ENCODE results near the gene SDK1. TPM values are rescaled to one million over a fixed set of nuclear protein-coding genes. Genes with fewer than 3 reads are reported as not detected.
A peak's percentile ranks its signal among the peaks of the same experiment; 100 is the strongest.

Gene SDK1
- total RNA-seq, 1 experiment from 2014 or later: 1.7 TPM

- DNase-seq (ENCODE audit: extremely low read depth, low read depth): peak; percentile 33
Observed at GRCh38 chr7:3897430-3898372, 596.6 kb downstream of the SDK1 start.

GRCh38 chr7:3899559-3899991 lies 598.5 kb downstream of the SDK1 start:
- no peak for DNase-seq (ENCODE audit: extremely low read depth, low read depth)

GRCh38 chr7:3908153-3908552 lies 607.1 kb downstream of the SDK1 start:
- DNase-seq (ENCODE audit: extremely low read depth, low read depth): no peak

DNA sequence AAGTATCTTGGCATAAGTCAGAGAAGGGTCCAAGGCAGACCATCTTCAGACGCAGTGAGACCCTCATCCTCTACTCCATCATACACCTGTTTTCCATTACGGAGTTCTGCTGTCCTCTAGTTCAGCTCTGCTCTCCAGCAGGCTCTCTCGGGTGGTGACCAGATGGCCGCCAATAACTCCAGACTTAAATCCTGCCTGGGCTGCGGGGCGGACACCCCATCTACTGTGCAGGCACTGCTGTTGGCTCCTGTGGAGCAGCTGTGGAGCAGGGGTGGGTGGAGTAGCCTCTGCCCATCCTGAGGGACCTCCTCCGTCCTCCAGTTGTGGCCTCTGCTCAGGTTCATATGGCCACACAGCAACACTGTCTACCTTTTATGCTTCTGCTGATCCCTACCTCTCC lies 608.1 kb downstream of the SDK1 start:
- DNase-seq (ENCODE audit: extremely low read depth, low read depth): no peak

DNA sequence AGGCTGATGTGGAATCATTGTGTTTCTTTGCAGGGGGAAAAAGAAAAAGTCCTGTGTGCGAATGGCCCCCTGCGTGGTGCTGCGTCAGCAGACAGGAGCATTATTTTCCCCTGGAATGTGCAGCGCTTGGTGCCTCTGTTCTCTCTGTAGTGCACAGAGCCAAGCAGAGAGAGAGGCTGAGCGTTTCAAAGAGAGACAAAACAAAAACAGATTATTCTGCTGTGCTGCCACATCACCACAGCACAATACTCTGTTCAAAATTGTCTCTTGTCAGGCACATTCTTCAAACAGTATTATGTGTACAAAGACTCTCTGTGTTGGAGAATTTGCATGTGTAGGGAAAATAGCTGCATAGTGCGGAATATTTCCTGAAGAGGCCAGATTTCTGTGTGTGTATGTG lies 609.0 kb downstream of the SDK1 start:
- DNase-seq (ENCODE audit: extremely low read depth, low read depth): no peak

DNA sequence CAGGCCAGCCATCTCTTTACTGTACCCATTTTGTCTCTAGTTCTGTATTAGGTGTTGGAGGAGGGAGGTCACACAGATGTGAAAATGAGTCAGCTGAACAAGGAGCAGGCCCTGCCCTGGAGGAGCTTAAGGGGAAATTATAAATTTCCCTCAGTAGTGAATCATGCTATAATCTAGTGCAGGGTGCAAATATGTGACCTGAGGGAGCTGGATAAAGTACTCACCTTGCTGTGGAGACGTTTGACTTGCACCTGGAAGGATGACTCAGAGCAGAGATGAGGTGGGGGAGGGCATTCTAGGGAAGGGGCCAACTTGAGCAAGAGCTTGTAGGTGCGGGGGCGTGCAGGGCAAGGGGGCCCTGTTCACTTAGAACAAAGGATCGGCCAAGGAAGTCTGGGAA lies 610.6 kb downstream of the SDK1 start:
- DNase-seq (ENCODE audit: extremely low read depth, low read depth): no peak

GRCh38 chr7:3912291-3912690 lies 611.2 kb downstream of the SDK1 start:
- DNase-seq (ENCODE audit: extremely low read depth, low read depth): no peak

DNA sequence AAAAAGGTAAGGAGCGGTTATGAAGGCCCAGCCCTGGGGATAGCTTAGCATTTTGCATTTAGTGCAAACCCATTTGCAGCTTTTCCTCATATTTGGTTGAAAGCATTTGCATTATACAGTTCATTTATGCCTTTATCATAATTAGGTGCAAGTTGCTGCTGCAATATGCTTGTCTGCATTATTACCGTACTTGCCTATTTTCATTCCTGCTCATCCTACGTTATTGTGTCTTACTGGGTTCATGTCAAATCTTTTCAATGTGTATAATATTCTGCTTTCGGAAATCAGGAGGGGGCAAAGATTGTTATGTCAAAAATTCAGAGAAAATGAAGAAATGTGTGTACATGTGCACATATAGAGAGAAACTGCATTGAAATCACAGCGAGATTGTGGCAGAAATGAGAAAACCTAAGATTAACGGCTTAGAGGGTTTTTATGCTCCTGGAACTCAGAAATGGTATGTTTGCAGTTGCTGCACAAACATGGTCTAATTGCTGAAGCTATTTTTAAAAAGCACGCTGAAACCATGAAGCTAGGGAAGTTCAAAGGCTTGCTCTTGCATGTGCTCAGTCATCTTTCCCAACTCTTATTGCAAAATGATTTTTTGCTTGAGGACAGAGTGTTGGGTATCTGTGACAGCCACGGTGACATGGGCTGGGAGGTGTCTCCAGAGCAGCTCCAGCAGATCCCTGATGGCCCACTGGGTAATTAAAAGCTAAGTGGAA lies 613.2 kb downstream of the SDK1 start:
- no peak for DNase-seq (ENCODE audit: extremely low read depth, low read depth)

DNA sequence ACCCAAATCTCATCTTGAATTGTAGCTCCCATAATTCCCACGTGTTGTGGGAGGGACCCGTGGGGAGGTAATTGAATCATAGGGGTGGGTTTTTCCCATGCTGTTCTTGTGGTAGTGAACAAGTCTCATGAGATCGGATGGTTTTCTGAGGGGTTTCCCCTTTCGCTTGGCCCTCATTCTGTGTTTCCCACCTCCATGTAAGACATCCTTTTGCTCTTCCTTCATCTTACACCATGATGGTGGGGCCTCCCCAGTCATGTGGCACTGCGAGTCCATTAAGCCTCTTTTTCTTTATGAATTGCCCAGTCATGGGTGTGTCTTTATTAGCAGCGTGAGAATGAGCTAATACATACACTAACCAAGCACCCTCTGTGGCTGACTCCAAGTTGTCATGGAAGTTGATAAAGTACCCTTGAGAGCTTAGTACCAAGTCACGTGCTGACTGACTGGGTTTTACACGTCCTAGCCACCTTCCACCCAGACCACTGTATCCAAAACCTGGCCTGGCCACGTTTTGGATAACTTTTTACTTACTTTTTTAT lies 614.4 kb downstream of the SDK1 start:
- no peak for DNase-seq (ENCODE audit: extremely low read depth, low read depth)

DNA sequence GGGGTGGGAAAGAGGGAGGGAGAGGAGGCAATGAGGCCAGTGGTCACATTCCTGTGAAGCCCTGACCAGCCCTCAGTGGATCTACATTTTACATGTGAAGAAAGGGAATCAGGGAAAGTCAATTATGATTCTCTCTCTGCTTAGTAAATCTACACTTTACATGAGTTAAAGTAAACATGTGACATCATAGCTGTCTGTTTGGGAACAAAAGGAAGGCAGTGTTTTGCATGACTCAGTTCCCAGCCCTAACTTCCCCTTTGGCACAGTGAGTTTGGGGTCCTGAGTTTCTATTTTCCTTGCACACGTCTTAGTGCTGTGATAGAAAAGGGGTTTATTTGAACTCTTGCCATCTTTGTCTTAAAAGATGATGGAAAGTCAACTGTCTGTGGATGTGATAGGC lies 615.1 kb downstream of the SDK1 start:
- DNase-seq (ENCODE audit: extremely low read depth, low read depth): no peak

- no peak for DNase-seq (ENCODE audit: extremely low read depth, low read depth)
Observed at GRCh38 chr7:3917436-3917835, 616.4 kb downstream of the SDK1 start.

- no peak for DNase-seq (ENCODE audit: extremely low read depth, low read depth)
Observed at GRCh38 chr7:3918576-3918975, 617.5 kb downstream of the SDK1 start.

DNA sequence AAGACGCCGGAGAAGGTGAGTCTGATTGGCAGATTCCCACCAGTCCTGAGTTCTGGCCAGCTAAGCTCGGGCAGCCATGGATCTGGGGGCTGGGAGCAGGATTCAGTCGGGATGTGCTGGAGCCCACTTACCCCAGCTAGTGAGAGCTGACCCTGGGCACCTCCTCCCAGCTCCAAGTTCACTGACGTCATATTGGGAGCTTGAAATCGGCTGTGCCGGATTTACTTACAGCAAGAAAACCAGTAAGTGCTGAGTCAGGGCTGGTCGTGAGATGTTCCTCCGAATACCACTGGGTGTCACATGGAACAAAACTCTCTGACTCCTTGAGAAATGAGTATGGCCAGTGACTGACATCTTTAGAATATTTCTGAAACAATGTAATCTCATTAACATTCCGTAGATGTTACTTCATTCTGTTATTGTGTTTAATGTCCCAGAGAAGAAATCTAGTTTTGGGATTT lies 621.2 kb downstream of the SDK1 start:
- peak; percentile 89 for DNase-seq (ENCODE audit: extremely low read depth, low read depth)

- no peak for DNase-seq (ENCODE audit: extremely low read depth, low read depth)
Observed at GRCh38 chr7:3923307-3923918, 622.4 kb downstream of the SDK1 start.

GRCh38 chr7:3924277-3924676 lies 623.2 kb downstream of the SDK1 start:
- no peak for DNase-seq (ENCODE audit: extremely low read depth, low read depth)

- no peak for DNase-seq (ENCODE audit: extremely low read depth, low read depth)
Observed at GRCh38 chr7:3927446-3928110, 626.5 kb downstream of the SDK1 start.

GRCh38 chr7:3928727-3929515 lies 627.9 kb downstream of the SDK1 start:
- no peak for DNase-seq (ENCODE audit: extremely low read depth, low read depth)

DNA sequence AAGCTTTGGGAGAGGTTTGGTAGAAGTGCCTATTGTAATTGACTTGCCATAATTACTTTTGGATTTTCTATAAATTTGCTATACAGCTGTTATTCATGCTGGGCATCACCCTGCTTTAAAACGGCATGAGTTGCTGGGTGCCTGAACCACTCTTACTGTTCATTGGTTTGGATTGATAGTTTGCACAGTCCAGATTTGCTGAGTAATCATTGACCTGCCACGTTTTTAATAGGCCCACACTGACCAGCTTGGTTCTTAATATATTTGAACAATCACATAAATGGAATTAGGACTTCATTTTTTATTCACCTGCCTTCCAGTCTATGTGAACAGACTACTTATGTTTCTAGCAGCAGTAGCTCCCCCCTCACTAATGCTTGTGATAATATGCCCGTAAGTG lies 630.8 kb downstream of the SDK1 start:
- no peak for DNase-seq (ENCODE audit: extremely low read depth, low read depth)

- DNase-seq (ENCODE audit: extremely low read depth, low read depth): no peak
Observed at GRCh38 chr7:3937146-3937545, 636.1 kb downstream of the SDK1 start.

DNA sequence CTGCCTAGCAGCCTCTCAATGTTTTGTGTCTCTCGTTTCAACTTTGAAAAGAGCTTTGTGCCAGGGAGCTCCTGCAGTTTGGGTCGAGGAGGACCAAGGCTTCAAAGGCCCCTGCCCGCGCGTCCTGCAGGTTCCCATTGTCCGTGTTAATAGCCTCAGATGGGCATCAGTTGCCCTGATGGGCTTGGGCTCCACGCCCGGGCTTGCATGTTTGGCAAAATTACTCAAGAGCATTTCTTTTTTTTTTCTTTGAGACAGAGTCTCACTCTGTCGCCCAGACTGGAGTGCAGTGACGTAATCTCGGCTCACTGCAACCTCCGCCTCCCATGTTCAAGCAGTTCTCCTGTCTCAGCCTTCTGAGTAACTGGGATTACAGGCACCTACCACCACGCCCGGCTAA lies 636.6 kb downstream of the SDK1 start:
- no peak for DNase-seq (ENCODE audit: extremely low read depth, low read depth)

Data from NCI-H460 (cell line).